HEK293 (cell line): ENCODE results near the gene CARS1.

Experiments used
- CTCF ChIA-PET: fragments of 350-600 bp; formaldehyde crosslinking; extraction: SDS; loops from one replicate; lab custom pipeline; 2021; ENCODE audit warnings: antibody characterized with exemption; lab: Yijun Ruan, JAX
- POLR2A ChIA-PET: fragments of 300-600 bp; formaldehyde crosslinking; extraction: SDS; loops from one replicate; lab custom pipeline; 2020; ENCODE audit warnings: antibody characterized with exemption, inconsistent platforms; lab: Yijun Ruan, JAX
- H3K27ac ChIP-seq: fragments of 200-500 bp; sonication (Bioruptor generic); 2 replicates; pipeline ENCODE4 v1.5.1; 2014; ENCODE audit warnings: low read depth, low read length, control low read depth, inconsistent platforms; ENCODE audit errors: extremely low read depth
- H3K36me3 ChIP-seq, 2 experiments: fragments of 200-500 bp in 1 of 2; sonication (Bioruptor generic) in 1 of 2; 1 replicate in 1 of 2; 2 replicates in 1 of 2; pipeline ENCODE4 v1.5.1; 2014 to 2017; ENCODE audit warnings: inconsistent platforms in 2 of 2, low read length in 2 of 2; ENCODE audit not compliant: control insufficient read depth in 2 of 2, insufficient read depth in 1 of 2
- H3K4me1 ChIP-seq: fragments of 200-500 bp; sonication (Bioruptor generic); 2 replicates; pipeline ENCODE4 v1.5.1; 2014; ENCODE audit warnings: mild to moderate bottlenecking, low read length, inconsistent platforms; ENCODE audit not compliant: control insufficient read depth, insufficient read depth
- H3K4me3 ChIP-seq: 2 replicates; pipeline ENCODE4 v1.5.1; 2011; ENCODE audit warnings: low read depth, mild to moderate bottlenecking, control low read depth, low read length, moderate library complexity
- H3K9me3 ChIP-seq: fragments of 200-500 bp; sonication (Bioruptor generic); 2 replicates; pipeline ENCODE4 v1.5.1; 2014; ENCODE audit warnings: low read depth, low read length, inconsistent platforms; ENCODE audit not compliant: control insufficient read depth, insufficient read depth
- EGR2 ChIP-seq: fragments of 450-650 bp; formaldehyde crosslinking; IDR thresholded peaks from 2 replicates; pipeline ENCODE4 v1.5.1; 2016; ENCODE audit warnings: low read depth, missing biosample characterization, missing genetic modification characterization
- KLF7 ChIP-seq: fragments of 450-650 bp; formaldehyde crosslinking; IDR thresholded peaks from 2 replicates; pipeline ENCODE4 v1.5.1; 2016; ENCODE audit warnings: missing biosample characterization, missing genetic modification characterization, borderline replicate concordance
- ZBTB21 ChIP-seq: fragments of 450-650 bp; formaldehyde crosslinking; IDR thresholded peaks from 2 replicates; pipeline ENCODE4 v1.5.1; 2017; ENCODE audit warnings: missing biosample characterization, missing genetic modification characterization
- ZBTB48 ChIP-seq: fragments of 450-650 bp; formaldehyde crosslinking; IDR thresholded peaks from 2 replicates; pipeline ENCODE4 v1.5.1; 2016; ENCODE audit warnings: missing biosample characterization, missing genetic modification characterization
- ZNF274 ChIP-seq, 2 experiments: fragments of 200-500 bp in 1 of 2; fragments of 450-650 bp in 1 of 2; sonication (Bioruptor generic) in 1 of 2; formaldehyde crosslinking in 1 of 2; IDR thresholded peaks; 2 replicates each; pipeline versions ENCODE4 v1.5.1 to v1.6.1; 2014 to 2016; ENCODE audit warnings: borderline replicate concordance in 1 of 2, inconsistent platforms in 1 of 2, low read length in 1 of 2, missing biosample characterization in 1 of 2, missing genetic modification characterization in 1 of 2
- ZNF324 ChIP-seq: fragments of 450-650 bp; formaldehyde crosslinking; IDR thresholded peaks from 2 replicates; pipeline ENCODE4 v1.5.1; 2016; ENCODE audit warnings: missing biosample characterization, missing genetic modification characterization
- ZNF416 ChIP-seq: fragments of 450-650 bp; formaldehyde crosslinking; IDR thresholded peaks from 2 replicates; pipeline ENCODE4 v1.5.1; 2016; ENCODE audit warnings: missing biosample characterization, missing genetic modification characterization
- ZNF510 ChIP-seq: fragments of 450-650 bp; formaldehyde crosslinking; IDR thresholded peaks from 2 replicates; pipeline ENCODE4 v1.5.1; 2018; ENCODE audit warnings: mild to moderate bottlenecking, missing genetic modification characterization, missing biosample characterization; ENCODE audit not compliant: insufficient replicate concordance
- ZNF514 ChIP-seq: fragments of 450-650 bp; formaldehyde crosslinking; IDR thresholded peaks from 2 replicates; pipeline ENCODE4 v1.5.1; 2016; ENCODE audit warnings: missing biosample characterization, missing genetic modification characterization
- ZNF530 ChIP-seq: fragments of 450-650 bp; formaldehyde crosslinking; IDR thresholded peaks from 2 replicates; pipeline ENCODE4 v1.5.1; 2016; ENCODE audit warnings: low read depth, missing biosample characterization, missing genetic modification characterization
- ZNF571 ChIP-seq: fragments of 450-650 bp; formaldehyde crosslinking; IDR thresholded peaks from 2 replicates; pipeline ENCODE4 v1.5.0; 2017; ENCODE audit warnings: missing biosample characterization, missing genetic modification characterization
- ZNF621 ChIP-seq: fragments of 450-650 bp; formaldehyde crosslinking; IDR thresholded peaks from 2 replicates; pipeline ENCODE4 v1.5.1; 2017; ENCODE audit warnings: missing biosample characterization, missing genetic modification characterization
- ZNF707 ChIP-seq: fragments of 450-650 bp; formaldehyde crosslinking; IDR thresholded peaks from 2 replicates; pipeline ENCODE4 v1.5.1; 2016; ENCODE audit warnings: missing biosample characterization, missing genetic modification characterization
- ZNF843 ChIP-seq: fragments of 450-650 bp; formaldehyde crosslinking; IDR thresholded peaks from 2 replicates; pipeline ENCODE4 v1.5.1; 2016; ENCODE audit warnings: missing biosample characterization, missing genetic modification characterization
- ZSCAN16 ChIP-seq: fragments of 450-650 bp; formaldehyde crosslinking; IDR thresholded peaks from 2 replicates; pipeline ENCODE4 v1.5.1; 2016; ENCODE audit warnings: missing biosample characterization, missing genetic modification characterization
- TF ChIP-seq, protein P1 (sequence below): fragments of 450-650 bp; formaldehyde crosslinking; IDR thresholded peaks from 2 replicates; pipeline ENCODE4 v1.5.1; 2016; ENCODE audit warnings: missing biosample characterization, missing genetic modification characterization
- TF ChIP-seq, protein P2 (sequence below): fragments of 450-650 bp; formaldehyde crosslinking; IDR thresholded peaks from 2 replicates; pipeline ENCODE4 v1.5.1; 2016; ENCODE audit warnings: missing biosample characterization, missing genetic modification characterization
- TF ChIP-seq, protein P3 (sequence below): fragments of 450-650 bp; formaldehyde crosslinking; IDR thresholded peaks from 2 replicates; pipeline ENCODE4 v1.5.1; 2016; ENCODE audit warnings: missing biosample characterization, missing genetic modification characterization
- TF ChIP-seq, protein P4 (sequence below): fragments of 450-650 bp; formaldehyde crosslinking; IDR thresholded peaks from 2 replicates; pipeline ENCODE4 v1.5.1; 2016; ENCODE audit warnings: missing biosample characterization, missing genetic modification characterization

CARS1 gene

DNA sequence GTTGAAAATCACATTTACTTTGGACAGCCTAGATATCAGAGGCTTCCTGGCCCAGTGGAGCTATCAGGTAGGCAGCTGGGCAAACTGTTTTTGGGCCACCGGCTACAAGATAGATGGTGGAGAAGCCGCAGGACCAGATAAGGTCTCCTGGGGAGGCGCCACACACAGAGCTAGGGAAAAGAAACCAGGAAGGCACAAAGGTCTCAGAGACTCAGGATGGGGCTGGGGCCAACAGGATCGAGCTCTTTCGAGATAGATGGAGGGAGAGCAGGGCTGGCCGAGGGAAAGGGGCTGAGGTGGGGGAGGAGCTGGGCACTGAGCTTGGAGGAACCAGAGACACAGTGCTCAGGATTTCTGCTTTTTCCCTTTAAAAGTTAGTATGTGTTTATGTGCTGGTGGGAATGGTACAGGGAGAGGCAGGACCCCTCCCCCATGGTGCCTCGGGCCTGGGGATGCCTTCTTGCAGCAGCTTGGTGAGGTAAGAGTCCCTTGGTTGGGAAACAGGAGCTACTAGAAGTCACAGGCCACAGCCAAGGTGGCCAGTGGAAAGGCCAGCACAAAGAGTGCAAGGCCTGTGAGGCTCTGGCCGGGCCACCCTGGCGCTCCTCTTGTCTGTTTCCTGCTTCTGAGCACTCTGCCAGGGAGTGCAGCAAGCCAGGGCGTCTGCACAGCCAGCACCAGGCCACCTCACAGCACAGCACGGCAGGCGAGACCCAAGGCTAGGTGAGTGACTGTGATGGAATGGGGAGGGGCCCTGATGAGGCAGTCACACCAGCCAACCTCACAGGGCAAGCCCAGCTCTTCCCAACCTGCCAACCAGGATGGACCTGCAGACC, 53.6 kb downstream of the CARS1 start (continued):
- TF ChIP-seq ZNF514 (tag by site-specific recombination) = no peak

DNA sequence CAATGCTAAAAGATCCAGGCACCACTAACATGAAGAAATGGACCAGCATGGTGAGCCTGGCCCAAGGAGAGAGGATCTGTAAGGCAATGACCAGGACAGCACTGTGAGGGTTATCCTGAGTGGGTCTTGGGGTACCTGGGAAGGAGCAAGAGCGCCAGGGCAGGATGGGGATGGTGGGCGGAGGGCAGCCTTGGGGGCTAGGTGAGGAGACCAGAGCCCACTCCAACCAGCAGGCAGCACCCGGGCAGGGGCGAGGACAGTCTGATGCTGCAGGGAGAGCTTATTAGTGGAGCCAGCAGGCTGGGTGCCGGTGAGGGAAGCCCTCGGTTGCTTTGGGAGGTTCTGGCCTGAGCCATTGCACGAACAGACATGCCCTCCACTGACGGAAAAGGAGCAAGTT, 54.4 kb downstream of the CARS1 start:
- CTCF ChIA-PET = no interaction called here
- TF ChIP-seq, protein P1, sequence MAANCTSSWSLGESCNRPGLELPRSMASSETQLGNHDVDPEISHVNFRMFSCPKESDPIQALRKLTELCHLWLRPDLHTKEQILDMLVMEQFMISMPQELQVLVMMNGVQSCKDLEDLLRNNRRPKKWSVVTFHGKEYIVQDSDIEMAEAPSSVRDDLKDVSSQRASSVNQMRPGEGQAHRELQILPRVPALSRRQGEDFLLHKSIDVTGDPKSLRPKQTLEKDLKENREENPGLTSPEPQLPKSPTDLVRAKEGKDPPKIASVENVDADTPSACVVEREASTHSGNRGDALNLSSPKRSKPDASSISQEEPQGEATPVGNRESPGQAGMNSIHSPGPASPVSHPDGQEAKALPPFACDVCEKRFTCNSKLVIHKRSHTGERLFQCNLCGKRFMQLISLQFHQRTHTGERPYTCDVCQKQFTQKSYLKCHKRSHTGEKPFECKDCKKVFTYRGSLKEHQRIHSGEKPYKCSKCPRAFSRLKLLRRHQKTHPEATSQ = no peak
- TF ChIP-seq, protein P2, sequence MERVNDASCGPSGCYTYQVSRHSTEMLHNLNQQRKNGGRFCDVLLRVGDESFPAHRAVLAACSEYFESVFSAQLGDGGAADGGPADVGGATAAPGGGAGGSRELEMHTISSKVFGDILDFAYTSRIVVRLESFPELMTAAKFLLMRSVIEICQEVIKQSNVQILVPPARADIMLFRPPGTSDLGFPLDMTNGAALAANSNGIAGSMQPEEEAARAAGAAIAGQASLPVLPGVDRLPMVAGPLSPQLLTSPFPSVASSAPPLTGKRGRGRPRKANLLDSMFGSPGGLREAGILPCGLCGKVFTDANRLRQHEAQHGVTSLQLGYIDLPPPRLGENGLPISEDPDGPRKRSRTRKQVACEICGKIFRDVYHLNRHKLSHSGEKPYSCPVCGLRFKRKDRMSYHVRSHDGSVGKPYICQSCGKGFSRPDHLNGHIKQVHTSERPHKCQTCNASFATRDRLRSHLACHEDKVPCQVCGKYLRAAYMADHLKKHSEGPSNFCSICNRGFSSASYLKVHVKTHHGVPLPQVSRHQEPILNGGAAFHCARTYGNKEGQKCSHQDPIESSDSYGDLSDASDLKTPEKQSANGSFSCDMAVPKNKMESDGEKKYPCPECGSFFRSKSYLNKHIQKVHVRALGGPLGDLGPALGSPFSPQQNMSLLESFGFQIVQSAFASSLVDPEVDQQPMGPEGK = no peak
- TF ChIP-seq ZSCAN16 (tag by site-specific recombination) (no peak), EGR2 (tag by site-specific recombination) (no peak), ZNF571 (tag by site-specific recombination) (no peak), KLF7 (no peak), ZNF843 (tag by site-specific recombination) (no peak), ZNF530 (tag by site-specific recombination) (no peak), ZBTB48 (tag by site-specific recombination) (no peak), ZNF510 (tag by site-specific recombination) (no peak), ZBTB21 (tag by site-specific recombination) (no peak), ZNF274 (IDR thresholded peaks at IDR 0.05; ENCODE audit: low read length) (no peak), ZNF274 (tag by site-specific recombination; IDR thresholded peaks at IDR 0.05; ENCODE audit: borderline replicate concordance) (no peak), ZNF416 (tag by site-specific recombination) (no peak), ZNF621 (no peak), ZNF707 (tag by site-specific recombination) (no peak), ZNF324 (tag by site-specific recombination) (no peak)
- TF ChIP-seq, protein P3, sequence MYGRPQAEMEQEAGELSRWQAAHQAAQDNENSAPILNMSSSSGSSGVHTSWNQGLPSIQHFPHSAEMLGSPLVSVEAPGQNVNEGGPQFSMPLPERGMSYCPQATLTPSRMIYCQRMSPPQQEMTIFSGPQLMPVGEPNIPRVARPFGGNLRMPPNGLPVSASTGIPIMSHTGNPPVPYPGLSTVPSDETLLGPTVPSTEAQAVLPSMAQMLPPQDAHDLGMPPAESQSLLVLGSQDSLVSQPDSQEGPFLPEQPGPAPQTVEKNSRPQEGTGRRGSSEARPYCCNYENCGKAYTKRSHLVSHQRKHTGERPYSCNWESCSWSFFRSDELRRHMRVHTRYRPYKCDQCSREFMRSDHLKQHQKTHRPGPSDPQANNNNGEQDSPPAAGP (tag by site-specific recombination) = no peak
- TF ChIP-seq, protein P4, sequence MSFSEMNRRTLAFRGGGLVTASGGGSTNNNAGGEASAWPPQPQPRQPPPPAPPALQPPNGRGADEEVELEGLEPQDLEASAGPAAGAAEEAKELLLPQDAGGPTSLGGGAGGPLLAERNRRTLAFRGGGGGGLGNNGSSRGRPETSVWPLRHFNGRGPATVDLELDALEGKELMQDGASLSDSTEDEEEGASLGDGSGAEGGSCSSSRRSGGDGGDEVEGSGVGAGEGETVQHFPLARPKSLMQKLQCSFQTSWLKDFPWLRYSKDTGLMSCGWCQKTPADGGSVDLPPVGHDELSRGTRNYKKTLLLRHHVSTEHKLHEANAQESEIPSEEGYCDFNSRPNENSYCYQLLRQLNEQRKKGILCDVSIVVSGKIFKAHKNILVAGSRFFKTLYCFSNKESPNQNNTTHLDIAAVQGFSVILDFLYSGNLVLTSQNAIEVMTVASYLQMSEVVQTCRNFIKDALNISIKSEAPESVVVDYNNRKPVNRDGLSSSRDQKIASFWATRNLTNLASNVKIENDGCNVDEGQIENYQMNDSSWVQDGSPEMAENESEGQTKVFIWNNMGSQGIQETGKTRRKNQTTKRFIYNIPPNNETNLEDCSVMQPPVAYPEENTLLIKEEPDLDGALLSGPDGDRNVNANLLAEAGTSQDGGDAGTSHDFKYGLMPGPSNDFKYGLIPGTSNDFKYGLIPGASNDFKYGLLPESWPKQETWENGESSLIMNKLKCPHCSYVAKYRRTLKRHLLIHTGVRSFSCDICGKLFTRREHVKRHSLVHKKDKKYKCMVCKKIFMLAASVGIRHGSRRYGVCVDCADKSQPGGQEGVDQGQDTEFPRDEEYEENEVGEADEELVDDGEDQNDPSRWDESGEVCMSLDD = no peak
- no peak overlapping the region for H3K4me3 ChIP-seq
- H3K36me3 ChIP-seq = peaks cover 0 to 70% of the 10 kb centered on the region in 2 experiments; a peak in 2 of 3 replicates
- POLR2A ChIA-PET = interaction anchor here (1.5 kb wide), 1 partner anchor 11 kb away, joined by 6 read pairs; the partner anchor contains the start of gene NAP1L4
- H3K27ac ChIP-seq = no peak overlapping the region
- peaks cover 3% of the 10 kb centered on the region; the same call in 1 of the 2 replicates for H3K4me1 ChIP-seq
- H3K9me3 ChIP-seq = no peaks in the 10 kb centered on the region
